HEK293 (cell line): ENCODE results near the gene CD84.

Source experiments
- CTCF ChIA-PET: fragments of 350-600 bp; formaldehyde crosslinking; extraction: SDS; loops from one replicate; lab custom pipeline; 2021; ENCODE audit warnings: antibody characterized with exemption; lab: Yijun Ruan, JAX
- POLR2A ChIA-PET: fragments of 300-600 bp; formaldehyde crosslinking; extraction: SDS; loops from one replicate; lab custom pipeline; 2020; ENCODE audit warnings: antibody characterized with exemption, inconsistent platforms; lab: Yijun Ruan, JAX
- H3K27ac ChIP-seq: fragments of 200-500 bp; sonication (Bioruptor generic); 2 replicates; pipeline ENCODE4 v1.5.1; 2014; ENCODE audit warnings: low read depth, low read length, control low read depth, inconsistent platforms; ENCODE audit errors: extremely low read depth
- H3K36me3 ChIP-seq, 2 experiments: fragments of 200-500 bp in 1 of 2; sonication (Bioruptor generic) in 1 of 2; 1 replicate in 1 of 2; 2 replicates in 1 of 2; pipeline ENCODE4 v1.5.1; 2014 to 2017; ENCODE audit warnings: inconsistent platforms in 2 of 2, low read length in 2 of 2; ENCODE audit not compliant: control insufficient read depth in 2 of 2, insufficient read depth in 1 of 2
- H3K4me1 ChIP-seq: fragments of 200-500 bp; sonication (Bioruptor generic); 2 replicates; pipeline ENCODE4 v1.5.1; 2014; ENCODE audit warnings: mild to moderate bottlenecking, low read length, inconsistent platforms; ENCODE audit not compliant: control insufficient read depth, insufficient read depth
- H3K4me3 ChIP-seq: 2 replicates; pipeline ENCODE4 v1.5.1; 2011; ENCODE audit warnings: low read depth, mild to moderate bottlenecking, control low read depth, low read length, moderate library complexity
- H3K9me3 ChIP-seq: fragments of 200-500 bp; sonication (Bioruptor generic); 2 replicates; pipeline ENCODE4 v1.5.1; 2014; ENCODE audit warnings: low read depth, low read length, inconsistent platforms; ENCODE audit not compliant: control insufficient read depth, insufficient read depth
- AEBP2 ChIP-seq: fragments of 450-650 bp; formaldehyde crosslinking; IDR thresholded peaks from 2 replicates; pipeline ENCODE4 v1.5.1; 2016; ENCODE audit warnings: missing biosample characterization, missing genetic modification characterization, borderline replicate concordance
- BCL11B ChIP-seq: fragments of 450-650 bp; formaldehyde crosslinking; IDR thresholded peaks from 2 replicates; pipeline ENCODE4 v1.5.1; 2016; ENCODE audit warnings: low read depth, missing biosample characterization, missing genetic modification characterization
- GFI1B ChIP-seq: fragments of 450-650 bp; formaldehyde crosslinking; IDR thresholded peaks from 2 replicates; pipeline ENCODE4 v1.5.1; 2016; ENCODE audit warnings: missing biosample characterization, missing genetic modification characterization
- KLF7 ChIP-seq: fragments of 450-650 bp; formaldehyde crosslinking; IDR thresholded peaks from 2 replicates; pipeline ENCODE4 v1.5.1; 2016; ENCODE audit warnings: missing biosample characterization, missing genetic modification characterization, borderline replicate concordance
- MYNN ChIP-seq: fragments of 450-650 bp; formaldehyde crosslinking; IDR thresholded peaks from 2 replicates; pipeline ENCODE4 v1.5.1; 2016; ENCODE audit warnings: missing biosample characterization, missing genetic modification characterization, borderline replicate concordance
- ZBTB1 ChIP-seq: fragments of 450-650 bp; formaldehyde crosslinking; IDR thresholded peaks from 2 replicates; pipeline ENCODE4 v1.5.1; 2016; ENCODE audit warnings: missing biosample characterization, missing genetic modification characterization
- ZNF24 ChIP-seq: fragments of 450-650 bp; formaldehyde crosslinking; IDR thresholded peaks from 2 replicates; pipeline ENCODE4 v1.5.1; 2016; ENCODE audit warnings: missing biosample characterization, missing genetic modification characterization
- ZNF266 ChIP-seq: fragments of 450-650 bp; formaldehyde crosslinking; IDR thresholded peaks from 2 replicates; pipeline ENCODE4 v1.5.1; 2016; ENCODE audit warnings: missing biosample characterization, missing genetic modification characterization, low read depth
- ZNF274 ChIP-seq, 2 experiments: fragments of 200-500 bp in 1 of 2; fragments of 450-650 bp in 1 of 2; sonication (Bioruptor generic) in 1 of 2; formaldehyde crosslinking in 1 of 2; IDR thresholded peaks; 2 replicates each; pipeline versions ENCODE4 v1.5.1 to v1.6.1; 2014 to 2016; ENCODE audit warnings: borderline replicate concordance in 1 of 2, inconsistent platforms in 1 of 2, low read length in 1 of 2, missing biosample characterization in 1 of 2, missing genetic modification characterization in 1 of 2
- ZNF354C ChIP-seq: fragments of 450-650 bp; formaldehyde crosslinking; IDR thresholded peaks from 2 replicates; pipeline ENCODE4 v1.5.1; 2016; ENCODE audit warnings: missing biosample characterization, missing genetic modification characterization, low read depth, borderline replicate concordance
- ZNF366 ChIP-seq: fragments of 450-650 bp; formaldehyde crosslinking; conservative IDR thresholded peaks from 2 replicates; pipeline ENCODE4 v1.5.1; 2016; ENCODE audit warnings: missing biosample characterization, missing genetic modification characterization
- ZNF394 ChIP-seq: fragments of 450-650 bp; formaldehyde crosslinking; IDR thresholded peaks from 2 replicates; pipeline ENCODE4 v1.5.1; 2016; ENCODE audit warnings: missing biosample characterization, missing genetic modification characterization, mild to moderate bottlenecking, moderate library complexity, borderline replicate concordance
- ZNF488 ChIP-seq: fragments of 450-650 bp; formaldehyde crosslinking; IDR thresholded peaks from 2 replicates; pipeline ENCODE4 v1.5.1; 2016; ENCODE audit warnings: missing biosample characterization, missing genetic modification characterization
- ZNF514 ChIP-seq: fragments of 450-650 bp; formaldehyde crosslinking; IDR thresholded peaks from 2 replicates; pipeline ENCODE4 v1.5.1; 2016; ENCODE audit warnings: missing biosample characterization, missing genetic modification characterization
- ZNF549 ChIP-seq: fragments of 450-650 bp; IDR thresholded peaks from 2 replicates; pipeline ENCODE4 v1.5.1; 2018; ENCODE audit warnings: missing biosample characterization, missing genetic modification characterization, mild to moderate bottlenecking, inconsistent platforms, moderate library complexity
- ZNF610 ChIP-seq: fragments of 450-650 bp; formaldehyde crosslinking; IDR thresholded peaks from 2 replicates; pipeline ENCODE4 v1.5.1; 2016; ENCODE audit warnings: missing biosample characterization, missing genetic modification characterization, borderline replicate concordance
- ZNF658 ChIP-seq: fragments of 450-650 bp; formaldehyde crosslinking; IDR thresholded peaks from 2 replicates; pipeline ENCODE4; 2016; ENCODE audit warnings: missing biosample characterization, missing genetic modification characterization
- ZNF660 ChIP-seq: fragments of 450-650 bp; IDR thresholded peaks from 2 replicates; pipeline ENCODE4 v1.5.1; 2018; ENCODE audit warnings: missing biosample characterization, mild to moderate bottlenecking, missing genetic modification characterization
- ZNF670 ChIP-seq: fragments of 450-650 bp; formaldehyde crosslinking; IDR thresholded peaks from 2 replicates; pipeline ENCODE4 v1.5.1; 2016; ENCODE audit warnings: missing biosample characterization, missing genetic modification characterization, low read depth
- TF ChIP-seq, protein P1 (sequence below): fragments of 450-650 bp; formaldehyde crosslinking; IDR thresholded peaks from 2 replicates; pipeline ENCODE4 v1.5.1; 2016; ENCODE audit warnings: missing biosample characterization, missing genetic modification characterization
- TF ChIP-seq, protein P2 (sequence below): fragments of 450-650 bp; formaldehyde crosslinking; IDR thresholded peaks from 2 replicates; pipeline ENCODE4 v1.5.1; 2016; ENCODE audit warnings: missing biosample characterization, missing genetic modification characterization

CD84 gene

DNA sequence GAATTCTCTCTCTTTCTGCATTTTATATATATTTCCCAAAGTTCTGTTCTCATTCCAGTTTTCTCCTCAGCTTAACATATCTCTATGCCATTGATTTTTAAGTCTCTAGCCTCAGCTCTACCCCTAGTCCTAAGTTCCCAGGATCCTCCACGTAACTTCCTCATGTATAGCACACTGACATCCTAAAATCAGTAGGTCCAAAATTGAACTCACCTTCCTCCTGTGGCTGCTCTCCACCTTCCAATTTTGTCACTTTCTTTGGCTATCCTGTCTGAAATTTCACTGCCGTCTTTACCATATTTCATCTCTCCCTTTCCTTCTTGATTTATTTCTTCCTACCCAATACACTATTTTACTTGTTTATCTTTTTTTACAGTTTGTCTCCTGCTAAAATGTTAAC, 57.7 kb downstream of the CD84 start:
- Histone ChIP-seq H3K4me1 (no peaks in the 10 kb centered on the region), H3K36me3 (no peaks in the 10 kb centered on the region), H3K4me3 (no peak overlapping the region), H3K9me3 (no peaks in the 10 kb centered on the region), H3K27ac (no peak overlapping the region)
- ChIA-PET CTCF (no interaction called here), POLR2A (no interaction called here)
- TF ChIP-seq, protein P1, sequence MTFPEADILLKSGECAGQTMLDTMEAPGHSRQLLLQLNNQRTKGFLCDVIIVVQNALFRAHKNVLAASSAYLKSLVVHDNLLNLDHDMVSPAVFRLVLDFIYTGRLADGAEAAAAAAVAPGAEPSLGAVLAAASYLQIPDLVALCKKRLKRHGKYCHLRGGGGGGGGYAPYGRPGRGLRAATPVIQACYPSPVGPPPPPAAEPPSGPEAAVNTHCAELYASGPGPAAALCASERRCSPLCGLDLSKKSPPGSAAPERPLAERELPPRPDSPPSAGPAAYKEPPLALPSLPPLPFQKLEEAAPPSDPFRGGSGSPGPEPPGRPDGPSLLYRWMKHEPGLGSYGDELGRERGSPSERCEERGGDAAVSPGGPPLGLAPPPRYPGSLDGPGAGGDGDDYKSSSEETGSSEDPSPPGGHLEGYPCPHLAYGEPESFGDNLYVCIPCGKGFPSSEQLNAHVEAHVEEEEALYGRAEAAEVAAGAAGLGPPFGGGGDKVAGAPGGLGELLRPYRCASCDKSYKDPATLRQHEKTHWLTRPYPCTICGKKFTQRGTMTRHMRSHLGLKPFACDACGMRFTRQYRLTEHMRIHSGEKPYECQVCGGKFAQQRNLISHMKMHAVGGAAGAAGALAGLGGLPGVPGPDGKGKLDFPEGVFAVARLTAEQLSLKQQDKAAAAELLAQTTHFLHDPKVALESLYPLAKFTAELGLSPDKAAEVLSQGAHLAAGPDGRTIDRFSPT (tag by site-specific recombination) = no peak
- no peak for TF ChIP-seq BCL11B (tag by site-specific recombination)
- no peak for TF ChIP-seq ZNF24 (tag by site-specific recombination)
- no peak for TF ChIP-seq ZNF670
- no peak for TF ChIP-seq GFI1B
- TF ChIP-seq ZBTB1 (tag by site-specific recombination) = no peak
- TF ChIP-seq ZNF514 (tag by site-specific recombination) = no peak
- TF ChIP-seq ZNF354C = no peak
- no peak for TF ChIP-seq ZNF266 (tag by site-specific recombination)
- no peak for TF ChIP-seq KLF7 (tag by site-specific recombination)
- TF ChIP-seq, protein P2, sequence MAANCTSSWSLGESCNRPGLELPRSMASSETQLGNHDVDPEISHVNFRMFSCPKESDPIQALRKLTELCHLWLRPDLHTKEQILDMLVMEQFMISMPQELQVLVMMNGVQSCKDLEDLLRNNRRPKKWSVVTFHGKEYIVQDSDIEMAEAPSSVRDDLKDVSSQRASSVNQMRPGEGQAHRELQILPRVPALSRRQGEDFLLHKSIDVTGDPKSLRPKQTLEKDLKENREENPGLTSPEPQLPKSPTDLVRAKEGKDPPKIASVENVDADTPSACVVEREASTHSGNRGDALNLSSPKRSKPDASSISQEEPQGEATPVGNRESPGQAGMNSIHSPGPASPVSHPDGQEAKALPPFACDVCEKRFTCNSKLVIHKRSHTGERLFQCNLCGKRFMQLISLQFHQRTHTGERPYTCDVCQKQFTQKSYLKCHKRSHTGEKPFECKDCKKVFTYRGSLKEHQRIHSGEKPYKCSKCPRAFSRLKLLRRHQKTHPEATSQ (tag by site-specific recombination) = no peak

GRCh38 chr1:160520999-160521398, 58.3 kb downstream of the CD84 start:
- TF ChIP-seq ZNF658 (tag by site-specific recombination) (no peak), ZNF549 (tag by site-specific recombination) (no peak), MYNN (no peak), ZNF488 (tag by site-specific recombination) (no peak), ZNF610 (tag by site-specific recombination) (no peak), ZNF394 (tag by site-specific recombination) (no peak), ZNF274 (IDR thresholded peaks at IDR 0.05; ENCODE audit: low read length) (no peak), ZNF274 (tag by site-specific recombination; IDR thresholded peaks at IDR 0.05; ENCODE audit: borderline replicate concordance) (no peak), ZNF366 (tag by site-specific recombination) (no peak), AEBP2 (tag by site-specific recombination) (no peak), ZNF660 (no peak)
- ChIA-PET POLR2A (no interaction called here), CTCF (no interaction called here)
- Histone ChIP-seq H3K36me3 (no peaks in the 10 kb centered on the region), H3K4me1 (no peaks in the 10 kb centered on the region), H3K4me3 (no peak overlapping the region), H3K27ac (no peak overlapping the region), H3K9me3 (no peaks in the 10 kb centered on the region)
